PC-9 (cell line): ENCODE measurements around the gene AP2M1.

ENCODE experiments used
- EZH2 ChIP-seq: fragments of 200-600 bp; sonication (generic); IDR thresholded peaks from 2 replicates; pipeline ENCODE4 v1.8.0; 2017; ENCODE audit warnings: antibody characterized with exemption, low read depth
- TF ChIP-seq, protein P1 (sequence below): fragments of 200-600 bp; sonication (generic); conservative IDR thresholded peaks from 2 replicates; pipeline ENCODE4 v1.6.1; 2017; ENCODE audit warnings: mixed run types, antibody characterized with exemption, mild to moderate bottlenecking, moderate library complexity

DNA sequence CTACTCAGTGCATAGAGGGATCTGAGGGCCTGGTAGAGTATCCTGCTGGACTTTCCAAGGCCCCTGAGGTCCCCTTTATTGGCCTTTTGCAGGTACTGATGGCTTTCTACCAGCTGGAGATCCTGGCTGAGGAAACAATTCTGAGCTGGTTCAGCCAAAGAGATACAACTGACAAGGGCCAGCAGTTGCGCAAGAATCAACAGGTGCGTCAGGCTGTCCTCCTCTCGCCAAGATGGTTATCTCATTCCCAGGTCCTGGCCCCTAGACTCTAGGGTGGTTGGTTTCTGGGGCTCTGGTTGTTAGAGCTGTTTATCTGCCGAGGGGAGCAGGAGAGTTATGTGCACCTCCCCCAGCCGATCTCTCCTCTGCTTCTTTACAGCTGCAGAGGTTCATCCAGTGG lies 30.1 kb upstream of the AP2M1 start:
- TF ChIP-seq, protein P1, sequence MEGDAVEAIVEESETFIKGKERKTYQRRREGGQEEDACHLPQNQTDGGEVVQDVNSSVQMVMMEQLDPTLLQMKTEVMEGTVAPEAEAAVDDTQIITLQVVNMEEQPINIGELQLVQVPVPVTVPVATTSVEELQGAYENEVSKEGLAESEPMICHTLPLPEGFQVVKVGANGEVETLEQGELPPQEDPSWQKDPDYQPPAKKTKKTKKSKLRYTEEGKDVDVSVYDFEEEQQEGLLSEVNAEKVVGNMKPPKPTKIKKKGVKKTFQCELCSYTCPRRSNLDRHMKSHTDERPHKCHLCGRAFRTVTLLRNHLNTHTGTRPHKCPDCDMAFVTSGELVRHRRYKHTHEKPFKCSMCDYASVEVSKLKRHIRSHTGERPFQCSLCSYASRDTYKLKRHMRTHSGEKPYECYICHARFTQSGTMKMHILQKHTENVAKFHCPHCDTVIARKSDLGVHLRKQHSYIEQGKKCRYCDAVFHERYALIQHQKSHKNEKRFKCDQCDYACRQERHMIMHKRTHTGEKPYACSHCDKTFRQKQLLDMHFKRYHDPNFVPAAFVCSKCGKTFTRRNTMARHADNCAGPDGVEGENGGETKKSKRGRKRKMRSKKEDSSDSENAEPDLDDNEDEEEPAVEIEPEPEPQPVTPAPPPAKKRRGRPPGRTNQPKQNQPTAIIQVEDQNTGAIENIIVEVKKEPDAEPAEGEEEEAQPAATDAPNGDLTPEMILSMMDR: no peak
- no peak for TF ChIP-seq EZH2
